SU-DHL-6 (cell line): ENCODE measurements around the gene RPTOR.

ENCODE experiments used
- H2AFZ ChIP-seq: fragments of 200-600 bp; sonication (generic); 2 replicates; pipeline ENCODE4 v1.6.1; 2014; ENCODE audit warnings: low read depth, mild to moderate bottlenecking, moderate library complexity, mixed read lengths, antibody characterized with exemption, low read length; ENCODE audit not compliant: severe bottlenecking
- H3F3A ChIP-seq: fragments of 200-600 bp; shearing (Covaris generic); 2 replicates; pipeline ENCODE4 v1.6.0; 2016; ENCODE audit warnings: antibody characterized with exemption, mild to moderate bottlenecking; ENCODE audit not compliant: insufficient read depth
- H3K27ac ChIP-seq: fragments of 200-600 bp; sonication (generic); 2 replicates; pipeline ENCODE4 v1.5.1; 2016; ENCODE audit warnings: low read depth, mild to moderate bottlenecking, low read length, moderate library complexity, mixed read lengths
- H3K27me3 ChIP-seq: fragments of 200-600 bp; sonication (generic), shearing (Covaris generic); 2 replicates; pipeline ENCODE4 v1.6.0; 2014; ENCODE audit warnings: mild to moderate bottlenecking, low read length
- H3K36me3 ChIP-seq: fragments of 200-600 bp; sonication (generic); 2 replicates; pipeline ENCODE4 v1.6.1; 2014; ENCODE audit warnings: mild to moderate bottlenecking, low read length, mixed read lengths
- H3K4me2 ChIP-seq: fragments of 300-600, 200-600 bp; shearing (Covaris generic), sonication (generic); 2 replicates; pipeline ENCODE4 v1.6.0; 2014; ENCODE audit warnings: low read length, low read depth, mild to moderate bottlenecking; ENCODE audit not compliant: poor library complexity, severe bottlenecking
- H3K4me3 ChIP-seq: fragments of 200-600 bp; sonication (generic); 2 replicates; pipeline ENCODE4 v1.5.1; 2014; ENCODE audit warnings: antibody characterized with exemption, low read length, mild to moderate bottlenecking, mixed read lengths; ENCODE audit not compliant: insufficient read depth, poor library complexity, severe bottlenecking
- H3K79me2 ChIP-seq: fragments of 200-600 bp; sonication (generic); 2 replicates; pipeline ENCODE4 v1.6.1; 2014; ENCODE audit warnings: mild to moderate bottlenecking, low read length, moderate library complexity; ENCODE audit not compliant: insufficient read depth
- H3K9ac ChIP-seq: fragments of 200-600 bp; sonication (generic); 2 replicates; pipeline ENCODE4 v1.7.0; 2014; ENCODE audit warnings: mild to moderate bottlenecking, low read length
- H3K9me2 ChIP-seq: fragments of 200-600 bp; sonication (generic); replicated peaks from 2 replicates; pipeline ENCODE4 v1.6.1; 2014; ENCODE audit warnings: low read length; ENCODE audit not compliant: insufficient read depth
- H3K9me3 ChIP-seq: fragments of 200-600 bp; sonication (generic); 2 replicates; pipeline ENCODE4 v1.6.1; 2014; ENCODE audit warnings: low read length, mixed read lengths; ENCODE audit not compliant: insufficient read depth
- H4K20me1 ChIP-seq: fragments of 200-600 bp; sonication (generic); 2 replicates; pipeline ENCODE4 v1.6.1; 2014; ENCODE audit warnings: low read depth, mild to moderate bottlenecking, antibody characterized with exemption, low read length, moderate library complexity, mixed read lengths
- EZH2phosphoT487 ChIP-seq: fragments of 200-600 bp; sonication (generic), shearing (Covaris generic); conservative IDR thresholded peaks from 2 replicates; pipeline ENCODE4 v1.6.1; 2018; ENCODE audit warnings: mild to moderate bottlenecking, antibody characterized with exemption, low read length, moderate library complexity, mixed read lengths
- TF ChIP-seq, protein P1 (sequence below): fragments of 200-600 bp; sonication (generic); IDR thresholded peaks from one replicate; pipeline ENCODE4 v1.5.1; 2017; ENCODE audit warnings: antibody characterized with exemption, mild to moderate bottlenecking, low read length, moderate library complexity; ENCODE audit not compliant: insufficient read depth, poor library complexity, severe bottlenecking

Gene RPTOR

DNA sequence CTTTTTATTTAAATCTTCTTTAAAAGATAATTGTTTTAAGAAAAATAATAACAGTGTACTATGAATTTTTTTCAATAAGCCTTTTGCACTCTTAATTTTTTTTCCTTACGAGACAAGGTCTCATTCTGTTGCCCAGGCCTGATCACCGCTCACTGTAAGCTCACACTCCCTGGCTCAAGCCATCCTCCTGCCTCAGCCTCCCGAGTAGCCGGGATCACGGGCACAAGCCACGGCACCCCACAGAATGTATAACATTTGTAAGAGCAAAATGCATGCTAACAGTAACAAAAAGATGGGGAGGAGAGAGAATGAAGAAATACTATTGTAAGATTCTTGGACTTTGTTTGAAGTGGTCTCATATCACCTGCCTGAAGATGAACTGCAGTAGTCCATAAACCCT, 320.1 kb downstream of the RPTOR start:
- no peak overlapping the region for H3K4me3 ChIP-seq
- H3K27ac ChIP-seq = no peak overlapping the region
- H3K9me3 ChIP-seq = no peaks in the 10 kb centered on the region
- no peaks in the 10 kb centered on the region for H3K9me2 ChIP-seq
- H2AFZ ChIP-seq = no peak overlapping the region
- no peaks in the 10 kb centered on the region for H3K27me3 ChIP-seq
- TF ChIP-seq EZH2phosphoT487 = no peak
- TF ChIP-seq, protein P1, sequence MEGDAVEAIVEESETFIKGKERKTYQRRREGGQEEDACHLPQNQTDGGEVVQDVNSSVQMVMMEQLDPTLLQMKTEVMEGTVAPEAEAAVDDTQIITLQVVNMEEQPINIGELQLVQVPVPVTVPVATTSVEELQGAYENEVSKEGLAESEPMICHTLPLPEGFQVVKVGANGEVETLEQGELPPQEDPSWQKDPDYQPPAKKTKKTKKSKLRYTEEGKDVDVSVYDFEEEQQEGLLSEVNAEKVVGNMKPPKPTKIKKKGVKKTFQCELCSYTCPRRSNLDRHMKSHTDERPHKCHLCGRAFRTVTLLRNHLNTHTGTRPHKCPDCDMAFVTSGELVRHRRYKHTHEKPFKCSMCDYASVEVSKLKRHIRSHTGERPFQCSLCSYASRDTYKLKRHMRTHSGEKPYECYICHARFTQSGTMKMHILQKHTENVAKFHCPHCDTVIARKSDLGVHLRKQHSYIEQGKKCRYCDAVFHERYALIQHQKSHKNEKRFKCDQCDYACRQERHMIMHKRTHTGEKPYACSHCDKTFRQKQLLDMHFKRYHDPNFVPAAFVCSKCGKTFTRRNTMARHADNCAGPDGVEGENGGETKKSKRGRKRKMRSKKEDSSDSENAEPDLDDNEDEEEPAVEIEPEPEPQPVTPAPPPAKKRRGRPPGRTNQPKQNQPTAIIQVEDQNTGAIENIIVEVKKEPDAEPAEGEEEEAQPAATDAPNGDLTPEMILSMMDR = no peak
- H4K20me1 ChIP-seq = no peaks in the 10 kb centered on the region
- no peaks in the 10 kb centered on the region for H3F3A ChIP-seq
- H3K36me3 ChIP-seq = no peaks in the 10 kb centered on the region
- H3K79me2 ChIP-seq = no peaks in the 10 kb centered on the region
- no peak overlapping the region for H3K9ac ChIP-seq
- H3K4me2 ChIP-seq = no peak overlapping the region

DNA sequence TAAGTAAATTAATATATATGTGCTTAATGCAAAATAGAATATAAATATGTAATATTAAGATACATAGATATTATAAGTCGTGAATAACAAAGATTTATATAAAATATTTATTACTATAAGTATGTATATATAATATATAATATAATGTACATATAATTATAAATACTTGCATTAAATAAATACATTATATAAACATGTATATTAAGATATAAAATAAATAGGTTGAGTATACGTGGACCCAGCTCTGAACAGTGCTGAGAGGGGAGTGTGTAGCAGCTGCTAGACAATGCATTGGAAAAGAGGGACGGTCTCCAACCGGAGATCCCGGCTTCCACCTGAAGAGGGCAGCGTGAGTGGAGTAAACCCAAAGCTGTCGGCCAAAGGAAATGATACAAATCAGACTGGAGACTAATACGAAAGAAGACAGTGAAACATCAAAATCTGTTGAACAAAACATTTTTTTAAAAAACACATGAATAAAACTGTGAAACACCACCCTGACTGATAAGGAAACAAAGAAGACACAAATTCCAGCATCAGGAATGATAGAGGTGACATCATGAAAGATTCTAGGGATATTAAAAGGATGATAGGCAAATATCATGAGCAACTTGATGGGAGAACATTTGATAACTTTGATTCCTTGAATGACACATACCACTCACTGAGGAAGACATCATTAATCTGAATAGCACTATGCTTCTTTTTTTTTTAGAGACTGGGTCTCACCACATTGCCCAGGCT, 321.6 kb downstream of the RPTOR start:
- no peaks in the 10 kb centered on the region for H3F3A ChIP-seq
- H3K9me2 ChIP-seq = no peaks in the 10 kb centered on the region
- no peaks in the 10 kb centered on the region for H3K27me3 ChIP-seq
- no peak overlapping the region for H2AFZ ChIP-seq
- H3K9me3 ChIP-seq = no peaks in the 10 kb centered on the region
- H3K79me2 ChIP-seq = no peaks in the 10 kb centered on the region
- H3K4me3 ChIP-seq = no peak overlapping the region
- H3K4me2 ChIP-seq = no peak overlapping the region
- TF ChIP-seq, protein P1 = peak; percentile 44
- TF ChIP-seq EZH2phosphoT487 = no peak
- no peaks in the 10 kb centered on the region for H4K20me1 ChIP-seq
- no peaks in the 10 kb centered on the region for H3K36me3 ChIP-seq
- no peak overlapping the region for H3K9ac ChIP-seq
- no peak overlapping the region for H3K27ac ChIP-seq

DNA sequence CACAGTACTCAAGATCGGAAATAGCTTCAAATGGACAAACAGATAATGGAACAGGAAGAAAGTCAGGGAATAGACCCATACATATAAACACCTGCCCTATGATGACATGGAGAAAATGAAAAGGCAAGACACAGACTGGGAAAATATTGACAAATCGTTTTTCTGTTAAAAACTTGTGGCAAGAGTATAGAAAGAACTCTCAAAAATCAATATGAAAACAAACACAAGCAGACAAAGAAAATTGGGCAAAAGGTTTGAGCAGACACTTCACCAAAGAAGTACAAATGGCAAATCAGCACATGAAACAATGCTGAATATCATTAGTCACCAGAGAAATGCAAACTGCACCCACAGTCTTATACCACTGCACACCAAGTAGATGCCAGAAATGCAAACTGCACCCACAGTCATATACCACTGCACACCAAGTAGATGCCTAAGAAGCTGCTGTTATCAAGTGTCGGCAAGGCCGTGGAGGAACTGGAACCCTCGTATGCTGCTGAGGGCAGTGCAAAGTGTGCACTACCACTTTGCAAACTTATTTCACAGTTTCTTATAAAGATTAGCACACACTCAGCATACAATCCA, 323.5 kb downstream of the RPTOR start:
- Histone ChIP-seq H4K20me1 (no peaks in the 10 kb centered on the region), H3K27ac (no peak overlapping the region), H3F3A (no peaks in the 10 kb centered on the region), H3K27me3 (no peaks in the 10 kb centered on the region), H3K79me2 (no peaks in the 10 kb centered on the region), H2AFZ (no peak overlapping the region), H3K4me2 (no peak overlapping the region), H3K9me3 (no peaks in the 10 kb centered on the region), H3K9me2 (no peaks in the 10 kb centered on the region), H3K36me3 (no peaks in the 10 kb centered on the region), H3K4me3 (no peak overlapping the region), H3K9ac (no peak overlapping the region)
- TF ChIP-seq, protein P1 = no peak
- TF ChIP-seq EZH2phosphoT487 = no peak
